Endodermal cell (in vitro differentiated cells): ENCODE measurements around the gene WDR5B. TPM values are rescaled to one million over a fixed set of nuclear protein-coding genes. Genes with fewer than 3 reads are reported as not detected.

ENCODE experiments used
- DNase-seq: peaks from one replicate; pipeline ENCODE4 v3.0.0-alpha.2; 2017
- H3K27ac ChIP-seq: 2 replicates; pipeline ENCODE4 v1.5.1; 2013; ENCODE audit warnings: mild to moderate bottlenecking, low read depth, low read length, moderate library complexity
- H3K27me3 ChIP-seq: 2 replicates; pipeline ENCODE4 v1.6.1; 2013; ENCODE audit warnings: mild to moderate bottlenecking, low read length, moderate library complexity; ENCODE audit not compliant: insufficient read depth, control insufficient read depth, poor library complexity, severe bottlenecking
- H3K36me3 ChIP-seq: 2 replicates; pipeline ENCODE4 v1.7.0; 2013; ENCODE audit warnings: mild to moderate bottlenecking, low read length, moderate library complexity; ENCODE audit not compliant: control insufficient read depth, insufficient read depth
- H3K4me1 ChIP-seq: one replicate; pipeline ENCODE4 v1.7.0; 2013; ENCODE audit warnings: low read length; ENCODE audit not compliant: control insufficient read depth, insufficient read depth
- H3K4me3 ChIP-seq: 2 replicates; pipeline ENCODE4 v1.5.1; 2013; ENCODE audit warnings: mild to moderate bottlenecking, low read length, moderate library complexity
- H3K9ac ChIP-seq: 2 replicates; pipeline ENCODE4 v1.6.1; 2013; ENCODE audit warnings: mild to moderate bottlenecking, low read length, moderate library complexity; ENCODE audit not compliant: poor library complexity, severe bottlenecking; ENCODE audit errors: extremely low read depth
- H3K9me3 ChIP-seq: 2 replicates; pipeline ENCODE4 v1.6.1; 2013; ENCODE audit warnings: mild to moderate bottlenecking, low read length, moderate library complexity; ENCODE audit not compliant: control insufficient read depth
- H3K27ac Mint-ChIP-seq: 2 replicates; pipeline ENCODE4 v1.8.0; 2020; ENCODE audit warnings: mixed read lengths
- H3K27me3 Mint-ChIP-seq: 2 replicates; pipeline ENCODE4 v1.8.0; 2021; ENCODE audit warnings: mild to moderate bottlenecking, mixed read lengths; ENCODE audit not compliant: insufficient read depth
- H3K36me3 Mint-ChIP-seq: 2 replicates; pipeline ENCODE4 v1.8.0; 2020; ENCODE audit warnings: low read depth, mixed read lengths
- H3K4me1 Mint-ChIP-seq: 2 replicates; pipeline ENCODE4 v1.8.0; 2020; ENCODE audit warnings: mixed read lengths
- H3K4me3 Mint-ChIP-seq: 2 replicates; pipeline ENCODE4 v1.8.0; 2020; ENCODE audit warnings: mild to moderate bottlenecking, moderate library complexity, mixed read lengths
- H3K9me3 Mint-ChIP-seq: 2 replicates; pipeline ENCODE4 v1.8.0; 2020; ENCODE audit warnings: mild to moderate bottlenecking, mixed read lengths
- WGBS, 2 experiments: methylation state at CpG; one replicate each; pipeline versions ENCODE4 v1.1.5 to v1.1.7; 2013; ENCODE audit warnings: missing lambda C conversion rate in 2 of 2, mixed read lengths in 1 of 2; ENCODE audit not compliant: insufficient coverage in 1 of 2, insufficient read length in 1 of 2; 5-methylcytosine and 5-hydroxymethylcytosine counted together
- total RNA-seq, 2 donors: library from RNA; stranded (reverse); fragmentation: NEBNext Ultra II Directional in 1 of 2; extraction: Animal tissue kit (Norgen Biotek cat#: 25700) in 1 of 2; gene quantifications; 2 replicates in 1 of 2; 3 replicates in 1 of 2; pipeline ENCODE4 v1.2.1, GENCODE V29; 2021
- TF ChIP-seq, protein P1 (sequence below): fragments of 200-600 bp; sonication (generic); conservative IDR thresholded peaks from 2 replicates; pipeline ENCODE4 v1.5.0; 2021; ENCODE audit warnings: antibody characterized with exemption, mild to moderate bottlenecking

The WDR5B gene
- total RNA-seq, 2 donors from 2014 or later = 4.2 to 4.9 TPM

DNA sequence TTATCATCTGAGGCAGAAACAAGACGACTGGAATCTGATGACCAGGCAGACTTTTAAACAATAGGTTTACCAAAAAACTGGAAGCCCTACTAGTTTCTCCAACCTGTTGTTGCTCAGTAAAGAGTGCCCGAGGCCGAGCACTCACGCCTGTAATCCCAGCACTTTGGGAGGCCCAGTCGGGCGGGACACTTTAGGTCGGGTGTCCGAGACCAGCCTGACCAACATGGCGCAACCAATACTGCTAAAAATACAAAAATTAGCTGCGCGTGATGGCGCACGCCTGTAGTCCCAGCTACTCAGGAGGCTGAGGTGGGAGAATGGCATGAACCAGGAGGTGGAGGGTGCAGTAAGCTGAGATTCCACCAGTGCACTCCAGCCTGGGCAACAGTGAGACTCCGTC, 1.1 kb upstream of the WDR5B start:
- TF ChIP-seq, protein P1, sequence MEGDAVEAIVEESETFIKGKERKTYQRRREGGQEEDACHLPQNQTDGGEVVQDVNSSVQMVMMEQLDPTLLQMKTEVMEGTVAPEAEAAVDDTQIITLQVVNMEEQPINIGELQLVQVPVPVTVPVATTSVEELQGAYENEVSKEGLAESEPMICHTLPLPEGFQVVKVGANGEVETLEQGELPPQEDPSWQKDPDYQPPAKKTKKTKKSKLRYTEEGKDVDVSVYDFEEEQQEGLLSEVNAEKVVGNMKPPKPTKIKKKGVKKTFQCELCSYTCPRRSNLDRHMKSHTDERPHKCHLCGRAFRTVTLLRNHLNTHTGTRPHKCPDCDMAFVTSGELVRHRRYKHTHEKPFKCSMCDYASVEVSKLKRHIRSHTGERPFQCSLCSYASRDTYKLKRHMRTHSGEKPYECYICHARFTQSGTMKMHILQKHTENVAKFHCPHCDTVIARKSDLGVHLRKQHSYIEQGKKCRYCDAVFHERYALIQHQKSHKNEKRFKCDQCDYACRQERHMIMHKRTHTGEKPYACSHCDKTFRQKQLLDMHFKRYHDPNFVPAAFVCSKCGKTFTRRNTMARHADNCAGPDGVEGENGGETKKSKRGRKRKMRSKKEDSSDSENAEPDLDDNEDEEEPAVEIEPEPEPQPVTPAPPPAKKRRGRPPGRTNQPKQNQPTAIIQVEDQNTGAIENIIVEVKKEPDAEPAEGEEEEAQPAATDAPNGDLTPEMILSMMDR = no peak
- Mint-ChIP-seq H3K4me1 (peaks cover 14% of the 10 kb centered on the region), H3K4me3 (peak overlapping the region; percentile 95), H3K27me3 (peaks cover 2% of the 10 kb centered on the region), H3K27ac (peak overlapping the region; percentile 100), H3K36me3 (peaks cover 4% of the 10 kb centered on the region), H3K9me3 (no peaks in the 10 kb centered on the region)
- 76 to 79% methylated on average over 14 of the region's 14 CpGs for WGBS, 2 experiments
- no peaks in the 10 kb centered on the region for H3K4me1 ChIP-seq
- no peak for DNase-seq
- peaks cover 16% of the 10 kb centered on the region for H3K36me3 ChIP-seq
- peak overlapping the region; percentile 94 for H3K9ac ChIP-seq
- H3K27ac ChIP-seq = no peak overlapping the region
- peak overlapping the region; percentile 95 for H3K4me3 ChIP-seq
- H3K27me3 ChIP-seq = no peaks in the 10 kb centered on the region
- H3K9me3 ChIP-seq = no peaks in the 10 kb centered on the region

DNA sequence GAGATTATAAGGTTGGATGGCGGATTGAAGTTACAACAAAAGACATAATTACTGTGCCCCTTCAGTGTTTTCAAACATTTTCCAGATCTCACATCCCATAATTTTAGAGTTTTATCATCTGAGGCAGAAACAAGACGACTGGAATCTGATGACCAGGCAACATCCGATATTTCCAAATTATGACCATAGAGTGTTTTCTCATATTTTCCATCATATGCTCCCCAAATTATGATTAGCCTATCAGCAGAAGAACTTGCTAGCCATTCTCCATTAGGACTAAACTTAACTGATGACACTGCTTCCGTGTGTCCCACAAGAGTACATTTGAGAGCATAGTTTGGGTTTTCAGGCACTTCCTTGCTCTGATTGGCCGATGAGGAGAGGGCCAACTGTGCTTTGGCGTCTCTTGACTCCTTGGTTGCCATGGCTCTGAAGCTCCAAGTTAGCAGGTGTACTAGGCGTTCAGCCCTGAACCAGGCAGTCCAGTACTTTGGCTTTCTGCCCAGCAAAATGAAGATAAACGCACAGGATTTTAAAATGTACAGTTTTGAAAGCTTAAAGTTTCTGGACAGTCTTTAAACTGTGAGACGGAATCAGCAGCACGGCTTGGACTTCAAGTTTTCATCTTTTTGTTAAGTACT, 638 bp downstream of the WDR5B start:
- H3K4me1 ChIP-seq = no peaks in the 10 kb centered on the region
- peaks cover 21% of the 10 kb centered on the region for H3K36me3 ChIP-seq
- no peaks in the 10 kb centered on the region for H3K9me3 ChIP-seq
- peaks cover 2% of the 10 kb centered on the region for H3K27me3 Mint-ChIP-seq
- peaks cover 14% of the 10 kb centered on the region for H3K4me1 Mint-ChIP-seq
- TF ChIP-seq, protein P1 = no peak
- peak overlapping the region; percentile 94 for H3K9ac ChIP-seq
- H3K36me3 Mint-ChIP-seq = peaks cover 1% of the 10 kb centered on the region
- no peaks in the 10 kb centered on the region for H3K27me3 ChIP-seq
- H3K9me3 Mint-ChIP-seq = no peaks in the 10 kb centered on the region
- peak; percentile 77 for DNase-seq
- peak overlapping the region; percentile 95 for H3K4me3 ChIP-seq
- peak overlapping the region; percentile 95 for H3K4me3 Mint-ChIP-seq
- WGBS, 2 experiments = 29 to 31% methylated on average over 10 of the region's 10 CpGs
- peak overlapping the region; percentile 100 for H3K27ac Mint-ChIP-seq
- H3K27ac ChIP-seq = no peak overlapping the region

DNA sequence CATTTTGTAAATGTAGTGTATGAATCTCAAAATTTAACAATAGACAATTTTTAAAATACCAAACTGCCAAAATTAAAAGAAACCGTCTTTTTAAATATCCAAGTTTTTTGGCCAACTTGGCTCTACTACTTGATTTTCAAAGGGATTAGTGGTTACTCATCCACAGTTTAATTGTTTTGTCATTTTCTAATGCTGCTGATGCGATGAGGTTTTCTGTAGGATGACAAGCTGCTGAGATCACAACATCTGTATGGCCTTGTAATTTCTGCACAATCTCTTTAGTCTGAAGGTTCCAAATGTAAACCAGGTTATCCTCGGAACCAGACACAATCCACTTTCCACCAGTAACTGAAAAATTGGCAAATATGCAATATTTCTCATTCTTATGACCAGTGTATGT, 1.5 kb downstream of the WDR5B start:
- TF ChIP-seq, protein P1 = no peak
- Histone ChIP-seq H3K4me3 (peak overlapping the region; percentile 95), H3K27me3 (no peaks in the 10 kb centered on the region), H3K27ac (no peak overlapping the region), H3K36me3 (peaks cover 27% of the 10 kb centered on the region), H3K9ac (no peak overlapping the region), H3K9me3 (no peaks in the 10 kb centered on the region), H3K4me1 (no peaks in the 10 kb centered on the region)
- WGBS, 2 experiments = 97 to 98% methylated on average over 3 of the region's 3 CpGs
- peak overlapping the region; percentile 95 for H3K4me3 Mint-ChIP-seq
- DNase-seq = no peak
- no peak overlapping the region for H3K27ac Mint-ChIP-seq
- peaks cover 1% of the 10 kb centered on the region for H3K36me3 Mint-ChIP-seq
- H3K9me3 Mint-ChIP-seq = no peaks in the 10 kb centered on the region
- H3K4me1 Mint-ChIP-seq = peaks cover 14% of the 10 kb centered on the region
- H3K27me3 Mint-ChIP-seq = peaks cover 2% of the 10 kb centered on the region
